DMS 273 (cell line): Measurements from ENCODE around the gene RFT1.

Source experiments
- DNase-seq: peaks from one replicate; lab custom pipeline; 2025; ENCODE audit not compliant: unreplicated experiment; lab: John Stamatoyannopoulos, UW

The RFT1 gene

DNA sequence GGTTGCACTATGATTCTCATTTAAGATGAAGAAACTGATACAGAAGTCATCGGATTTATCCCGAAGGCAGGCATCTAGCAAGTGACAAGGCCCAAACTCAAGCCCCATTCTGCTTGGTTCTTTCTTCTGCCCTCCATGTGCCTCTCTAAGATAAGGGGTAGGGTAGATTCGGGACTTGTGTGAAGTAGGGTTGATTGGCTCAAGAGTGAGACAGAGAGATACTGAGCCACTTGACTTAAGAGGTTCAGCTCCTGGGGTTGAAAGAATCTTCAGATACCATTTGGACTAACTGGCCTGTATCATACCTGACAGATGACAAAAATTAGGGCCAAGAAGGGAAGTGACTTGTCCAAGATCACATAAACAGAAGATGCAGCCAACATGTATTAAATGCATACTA lies 891 bp downstream of the RFT1 start:
- DNase-seq: peak; percentile 16

- no peak for DNase-seq
These were observed 3.6 kb downstream of the RFT1 start for GRCh38 chr3:53126601-53127000.

DNA sequence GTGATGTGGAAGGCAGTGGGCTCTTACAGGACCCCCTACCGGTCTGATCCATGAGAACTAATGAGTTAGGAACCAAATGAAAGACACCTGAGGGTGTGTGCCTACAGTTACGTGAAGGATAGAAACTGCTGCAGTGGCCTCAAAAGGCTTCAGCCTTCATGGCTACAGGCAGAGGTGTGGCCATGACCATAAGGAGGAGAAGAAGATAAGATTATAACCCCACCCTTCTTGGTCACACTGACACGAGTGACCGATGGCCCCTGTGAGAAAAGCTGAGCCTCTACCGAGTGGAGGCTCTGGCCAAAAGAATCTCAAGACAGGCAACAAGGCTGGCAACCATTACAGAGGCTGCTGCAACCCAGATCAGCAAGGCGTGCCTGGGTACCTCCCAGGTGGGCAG lies 6.3 kb downstream of the RFT1 start:
- no peak for DNase-seq

DNA sequence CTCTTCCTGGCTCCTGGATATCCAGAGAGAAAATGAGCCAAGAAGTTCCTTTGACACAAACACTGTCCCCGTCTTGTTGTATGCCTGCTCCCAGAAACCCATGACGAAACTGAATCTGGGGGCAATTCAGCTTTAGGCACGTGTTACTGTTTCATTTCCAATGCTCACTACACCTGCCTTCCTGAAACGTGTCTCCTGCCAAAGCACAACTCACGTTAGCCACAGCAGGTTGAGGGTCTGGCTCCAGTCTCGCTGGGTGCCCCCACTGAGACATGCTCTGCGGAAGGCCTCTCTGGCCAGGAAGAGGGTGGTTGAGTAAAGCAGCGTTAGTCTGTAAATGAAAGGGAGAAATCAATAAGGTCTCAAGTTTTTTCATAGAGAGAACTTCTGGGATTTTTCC lies 6.7 kb downstream of the RFT1 start:
- no peak for DNase-seq

GRCh38 chr3:53122933-53123305 lies 7.3 kb downstream of the RFT1 start:
- DNase-seq: no peak

DNA sequence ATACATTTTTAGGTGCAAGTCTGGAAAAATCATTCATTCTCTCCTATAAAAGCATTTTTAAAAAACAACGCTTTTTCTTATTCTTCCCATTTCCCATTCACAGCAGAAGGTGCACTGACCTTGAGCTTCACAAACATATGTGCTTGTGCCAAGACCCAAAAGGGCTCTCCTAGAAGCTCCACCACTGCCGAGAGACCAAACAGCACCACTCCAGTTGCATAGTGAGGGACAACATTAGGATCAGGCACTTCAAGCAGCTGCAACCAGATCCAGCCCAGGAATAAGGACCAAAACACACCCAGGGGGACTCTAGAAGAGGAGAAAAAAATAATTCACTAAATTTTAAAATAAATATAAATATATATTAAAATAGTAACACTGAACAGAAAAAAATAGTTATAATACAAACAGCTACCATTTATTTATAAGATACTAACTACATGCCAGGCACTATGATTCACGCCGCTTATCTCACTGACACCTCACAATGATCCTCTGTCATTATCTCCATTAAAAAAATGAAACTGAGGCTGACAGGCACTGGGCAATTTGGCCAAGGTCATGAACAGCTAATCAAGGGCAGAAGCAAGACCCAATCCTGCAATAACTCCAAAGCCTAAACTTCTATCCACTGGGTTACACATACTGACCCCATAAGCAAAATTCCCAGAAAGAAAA lies 7.8 kb downstream of the RFT1 start:
- no peak for DNase-seq

DNA sequence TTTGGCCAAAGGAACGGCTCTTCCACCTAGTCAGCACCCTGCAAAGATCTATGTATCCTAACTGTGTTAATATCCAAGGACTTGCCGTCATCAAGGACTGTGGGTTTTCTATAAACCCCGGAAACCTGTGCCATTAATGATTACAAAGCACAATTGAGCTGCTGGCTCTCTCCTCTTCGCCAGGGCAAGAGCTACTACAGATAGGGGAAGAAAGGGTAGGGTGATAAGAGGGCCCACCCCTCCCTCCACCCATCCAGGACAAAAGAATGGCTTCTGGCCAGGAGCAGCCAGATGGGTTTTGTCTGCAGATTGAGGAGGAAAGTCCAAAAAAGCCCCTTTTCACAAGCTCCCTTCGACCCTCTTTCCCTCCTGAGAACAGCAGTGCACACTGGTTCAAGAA lies 9.9 kb downstream of the RFT1 start:
- no peak for DNase-seq

DNA sequence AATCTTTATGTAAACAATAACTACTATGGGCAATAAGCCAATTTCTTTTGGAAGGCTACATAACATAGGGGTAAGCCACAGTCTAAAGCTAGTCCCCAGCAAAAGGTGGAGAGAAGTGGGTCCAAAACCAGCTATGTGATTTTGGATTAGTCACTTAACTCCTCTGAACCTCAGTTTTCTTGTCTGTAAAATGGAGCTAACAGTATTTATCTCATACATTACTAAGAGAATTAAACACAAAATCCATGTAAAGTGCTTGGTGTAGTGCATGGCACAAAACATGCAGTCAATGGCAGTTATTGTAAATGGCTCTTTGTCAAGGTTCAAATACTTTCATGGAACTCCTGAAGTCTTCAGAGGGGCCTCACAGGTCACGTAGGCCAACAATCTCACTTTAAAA lies 13.3 kb downstream of the RFT1 start:
- no peak for DNase-seq

GRCh38 chr3:53114412-53115074 lies 15.7 kb downstream of the RFT1 start:
- no peak for DNase-seq

GRCh38 chr3:53114011-53114400 lies 16.2 kb downstream of the RFT1 start:
- DNase-seq: peak; percentile 80

DNA sequence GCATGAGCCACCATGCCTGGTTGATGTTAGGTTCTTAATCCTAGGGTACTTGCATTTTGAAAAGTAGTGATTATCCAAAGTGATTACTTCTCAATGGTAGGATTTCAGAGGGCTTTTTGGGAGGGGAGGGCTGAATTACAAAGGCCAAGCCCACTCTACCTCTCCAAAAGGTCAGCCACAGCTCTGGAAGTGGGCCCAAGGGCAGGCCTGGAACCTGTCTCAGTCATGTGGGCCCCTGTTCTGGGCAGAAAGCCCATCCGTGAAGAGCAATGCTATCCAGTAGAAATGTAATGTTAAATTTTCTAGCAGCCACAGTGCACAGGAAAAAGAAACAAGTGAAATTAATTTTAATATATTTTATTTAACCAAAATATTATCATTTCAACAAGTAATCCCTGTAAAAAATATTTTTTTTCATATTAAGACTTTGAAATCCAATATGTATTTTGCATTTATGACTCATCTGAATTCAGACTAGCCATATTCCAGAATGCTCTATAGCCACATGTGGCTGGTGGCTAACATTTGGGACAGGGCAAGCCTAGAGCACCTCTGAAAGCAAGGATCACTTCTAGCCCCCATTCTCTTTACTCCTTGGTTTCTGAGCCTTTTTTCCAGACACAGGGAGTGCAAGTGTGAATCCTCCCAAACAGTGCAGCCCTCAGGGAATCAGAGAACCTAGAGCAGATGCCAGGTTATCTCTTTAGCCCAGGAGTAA lies 16.8 kb downstream of the RFT1 start:
- DNase-seq: no peak

GRCh38 chr3:53111822-53112221 lies 18.4 kb downstream of the RFT1 start:
- DNase-seq: no peak

- DNase-seq: peak; percentile 39
These were observed 20.1 kb downstream of the RFT1 start for GRCh38 chr3:53109891-53110771.

DNA sequence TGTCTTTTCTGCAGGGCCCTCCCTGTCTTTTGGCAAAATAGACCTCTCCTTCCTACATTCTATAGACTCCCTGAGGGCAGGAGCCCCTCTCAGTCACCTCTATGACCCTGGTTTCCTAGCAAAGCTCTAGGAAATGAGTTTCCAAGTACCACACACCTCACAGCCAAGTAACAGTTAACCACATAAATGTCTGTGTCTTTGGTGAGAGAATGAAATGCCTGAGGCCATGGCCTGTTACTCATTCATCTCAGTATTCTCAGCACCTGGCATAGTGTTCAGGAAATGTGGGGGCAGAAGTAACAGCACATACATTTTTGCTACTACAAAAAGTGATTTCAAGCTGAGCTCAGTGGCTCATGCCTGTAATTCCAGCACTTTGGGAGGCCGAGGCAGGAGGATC lies 21.0 kb downstream of the RFT1 start:
- DNase-seq: no peak

GRCh38 chr3:53104762-53105161 lies 25.5 kb downstream of the RFT1 start:
- DNase-seq: no peak

- DNase-seq: no peak
These were observed 26.6 kb downstream of the RFT1 start for GRCh38 chr3:53103397-53104296.

- peak; percentile 9 for DNase-seq
These were observed 27.6 kb downstream of the RFT1 start for GRCh38 chr3:53102601-53103147.

DNA sequence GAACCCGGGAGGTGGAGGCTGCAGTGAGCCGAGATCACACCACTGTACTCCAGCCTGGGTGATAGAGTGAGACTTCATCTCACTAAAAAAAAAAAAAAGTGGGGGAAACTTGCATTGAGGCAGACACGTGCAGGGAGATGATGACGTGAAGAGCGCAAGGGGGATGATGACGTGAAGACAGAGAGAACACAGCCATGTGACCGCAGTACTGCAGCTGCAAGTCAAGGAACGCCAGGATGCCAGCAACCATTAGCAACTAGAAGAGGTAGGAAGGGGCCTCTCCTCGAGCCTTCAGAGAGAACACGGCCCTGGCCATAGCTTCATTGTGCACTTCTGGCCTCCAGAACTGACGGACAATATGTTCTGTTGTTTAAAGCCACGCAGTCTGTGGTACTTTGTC lies 28.3 kb downstream of the RFT1 start:
- no peak for DNase-seq

DNA sequence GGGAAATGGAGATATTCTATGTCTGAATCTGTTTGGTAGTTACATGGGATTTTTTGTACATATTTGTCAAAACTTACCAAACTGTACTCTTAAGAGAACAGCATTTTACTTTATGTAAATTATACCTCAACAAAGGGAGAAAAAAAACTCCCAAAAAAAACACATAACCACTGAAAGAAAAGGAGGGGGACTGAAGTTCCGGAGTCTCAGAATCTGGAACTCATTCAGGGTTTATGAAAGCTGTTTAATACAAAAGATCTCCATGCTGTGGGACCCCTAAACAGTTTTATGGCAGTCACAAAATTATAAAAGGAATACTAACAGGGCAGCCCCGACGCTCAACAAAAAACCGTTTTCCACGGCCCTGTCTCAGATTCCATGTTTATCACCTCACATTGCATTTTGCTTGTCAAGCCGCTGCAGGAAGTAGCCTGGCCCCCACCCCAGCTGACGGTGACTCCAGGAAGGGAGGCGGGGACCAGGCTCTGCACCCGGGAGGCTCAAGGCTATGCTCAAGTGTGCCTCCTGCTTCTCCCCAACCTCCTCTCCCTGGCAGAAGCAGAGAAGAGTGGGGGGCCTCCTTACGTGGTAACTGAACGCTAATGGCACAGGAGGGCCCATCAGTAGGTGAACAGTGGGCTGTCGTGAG lies 29.3 kb downstream of the RFT1 start:
- DNase-seq: no peak

GRCh38 chr3:53097887-53098286 lies 32.3 kb downstream of the RFT1 start:
- no peak for DNase-seq
